Endothelial cell of umbilical vein (primary cell): ENCODE data around the gene ZDBF2. TPM values are rescaled to one million over a fixed set of nuclear protein-coding genes. Genes with fewer than 3 reads are reported as not detected.

Experiments used
- BruUV-seq: library from RNA; stranded (reverse); fragments of 400-500 nt; replicated peaks from 2 replicates; lab custom pipeline; 2021; lab: Mats Ljungman, UMichigan
- CTCF ChIA-PET: fragments of 300-600, 350-600 bp; sonication (Branson Sonifier 250); formaldehyde crosslinking; loops from one replicate; lab custom pipeline; 2021; ENCODE audit warnings: antibody characterized with exemption, inconsistent platforms; lab: Charles Lee
- POLR2A ChIA-PET: fragments of 300-600, 350-600 bp; sonication (Branson Sonifier 250); formaldehyde crosslinking; loops from one replicate; lab custom pipeline; 2021; ENCODE audit warnings: antibody characterized with exemption, inconsistent platforms; lab: Charles Lee
- DNase-seq: peaks from one replicate; pipeline ENCODE4 v3.0.0-alpha.2; 2011; ENCODE audit warnings: low read depth, low spot score
- FAIRE-seq: peaks from 2 replicates; lab custom pipeline; 2011; peaks lifted over from hg19 to GRCh38; lab: Jason Lieb, UNC
- H2AFZ ChIP-seq: 2 replicates; pipeline ENCODE4 v1.6.0; 2012; ENCODE audit warnings: low read depth, low read length, control low read depth, inconsistent platforms
- H3K27ac ChIP-seq: 2 replicates; pipeline ENCODE4 v1.5.1; 2011; ENCODE audit warnings: low read depth, mild to moderate bottlenecking, control low read depth, low read length, moderate library complexity; ENCODE audit not compliant: insufficient read depth
- H3K27me3 ChIP-seq, 2 experiments: 2 replicates each; pipeline versions ENCODE4 v1.6.0 to v1.6.1; 2011; ENCODE audit warnings: low read length in 2 of 2, mixed read lengths in 1 of 2; ENCODE audit not compliant: control insufficient read depth in 2 of 2, insufficient read depth in 2 of 2
- H3K36me3 ChIP-seq, 2 experiments: 2 replicates in 1 of 2; 3 replicates in 1 of 2; pipeline ENCODE4 v1.5.1; 2011; ENCODE audit warnings: low read length in 2 of 2, mild to moderate bottlenecking in 1 of 2, moderate library complexity in 1 of 2; ENCODE audit not compliant: control insufficient read depth in 2 of 2, insufficient read depth in 2 of 2; ENCODE audit errors: extremely low read depth in 1 of 2
- H3K4me1 ChIP-seq: 3 replicates; pipeline ENCODE4 v1.5.1; 2011; ENCODE audit warnings: mild to moderate bottlenecking, low read length; ENCODE audit not compliant: control insufficient read depth, insufficient read depth; ENCODE audit errors: extremely low read depth
- H3K4me2 ChIP-seq: 2 replicates; pipeline ENCODE4 v1.6.1; 2011; ENCODE audit warnings: low read length, control low read depth, mixed read lengths; ENCODE audit not compliant: insufficient read depth
- H3K4me3 ChIP-seq, 3 experiments: fragments of 200-600 bp in 1 of 3; sonication (generic), shearing (Covaris generic) in 1 of 3; replicated peaks in 1 of 3; 2 replicates each; pipeline ENCODE4 v1.5.1; 2011 to 2016; ENCODE audit warnings: control low read depth in 3 of 3, low read length in 3 of 3, mild to moderate bottlenecking in 2 of 3, inconsistent platforms in 1 of 3, low read depth in 1 of 3, moderate library complexity in 1 of 3; ENCODE audit not compliant: insufficient read depth in 1 of 3
- H3K79me2 ChIP-seq: 2 replicates; pipeline ENCODE4 v1.6.0; 2012; ENCODE audit warnings: low read length, inconsistent platforms; ENCODE audit not compliant: control insufficient read depth, insufficient read depth
- H3K9ac ChIP-seq: replicated peaks from 2 replicates; pipeline ENCODE3; 2011; ENCODE audit warnings: low read length, control low read depth; ENCODE audit not compliant: insufficient read depth; ENCODE audit errors: extremely low read depth
- H3K9me1 ChIP-seq: replicated peaks from 3 replicates; pipeline ENCODE4 v1.6.0; 2011; ENCODE audit warnings: mild to moderate bottlenecking, low read length; ENCODE audit not compliant: control insufficient read depth, insufficient read depth; ENCODE audit errors: extremely low read depth
- H3K9me3 ChIP-seq: replicated peaks from 2 replicates; pipeline ENCODE4 v1.5.1; 2012; ENCODE audit warnings: low read length, inconsistent platforms; ENCODE audit not compliant: control insufficient read depth, insufficient read depth
- H4K20me1 ChIP-seq: replicated peaks from 2 replicates; pipeline ENCODE3; 2011; ENCODE audit warnings: mild to moderate bottlenecking, low read length; ENCODE audit not compliant: control insufficient read depth, insufficient read depth; ENCODE audit errors: extremely low read depth
- CTCF ChIP-seq, 2 donors: IDR thresholded peaks; 1 replicate in 1 of 2; 2 replicates in 1 of 2; pipeline ENCODE4 v1.5.1; 2011; ENCODE audit warnings: low read length in 2 of 2, mild to moderate bottlenecking in 2 of 2, moderate library complexity in 2 of 2, control low read depth in 1 of 2, inconsistent platforms in 1 of 2, low read depth in 1 of 2; ENCODE audit not compliant: insufficient read depth in 1 of 2; ENCODE audit errors: extremely low read depth in 1 of 2
- EZH2 ChIP-seq: IDR thresholded peaks from 2 replicates; pipeline ENCODE4 v1.6.1; 2012; ENCODE audit warnings: borderline replicate concordance, low read depth, mild to moderate bottlenecking, moderate library complexity, low read length, inconsistent platforms; ENCODE audit not compliant: severe bottlenecking
- FOS ChIP-seq: IDR thresholded peaks from 2 replicates; pipeline ENCODE4 v1.6.1; 2011; ENCODE audit warnings: mild to moderate bottlenecking, low read length, moderate library complexity, borderline replicate concordance; ENCODE audit not compliant: insufficient read depth
- GATA2 ChIP-seq: IDR thresholded peaks from 2 replicates; pipeline ENCODE4 v1.7.0; 2011; ENCODE audit warnings: low read depth, mild to moderate bottlenecking, moderate library complexity, mixed read lengths, low read length; ENCODE audit not compliant: insufficient read length, insufficient read depth
- JUN ChIP-seq: IDR thresholded peaks from 2 replicates; pipeline ENCODE4 v1.6.1; 2011; ENCODE audit warnings: borderline replicate concordance, low read depth; ENCODE audit not compliant: insufficient read length, insufficient read depth
- MAX ChIP-seq: IDR thresholded peaks from 2 replicates; pipeline ENCODE4 v1.6.1; 2011; ENCODE audit not compliant: insufficient read depth, insufficient read length
- MYC ChIP-seq: IDR thresholded peaks from one replicate; pipeline ENCODE4 v1.6.1; 2011; ENCODE audit warnings: mild to moderate bottlenecking, low read depth, low read length
- POLR2A ChIP-seq: IDR thresholded peaks from 2 replicates; pipeline ENCODE4 v1.6.1; 2012; ENCODE audit warnings: low read depth, mild to moderate bottlenecking, control low read depth, low read length
- POLR2AphosphoS5 ChIP-seq: IDR thresholded peaks from 2 replicates; pipeline ENCODE4 v1.6.1; 2012; ENCODE audit warnings: low read depth, mild to moderate bottlenecking, control low read depth, low read length, moderate library complexity; ENCODE audit not compliant: insufficient read depth
- dilution Hi-C: fragments of 300-500 bp; cut with MboI; formaldehyde crosslinking; loops from one replicate; pipeline ENCODE4 v1.15.0; 2019; ENCODE audit warnings: low sequenced_read_pairs; ENCODE audit not compliant: extremely low pct_ligation_motif_present
- intact Hi-C: fragments of 100-400 bp; cut with micrococcal nuclease; formaldehyde crosslinking; loops from one replicate; pipeline ENCODE4 v1.10.0; 2022
- polyA plus RNA-seq, 4 experiments: library from polyadenylated mRNA; depleted of rRNA in 3 of 4; stranded (reverse) in 3 of 4; unstranded in 1 of 4; fragments of >200 nt; gene quantifications; 2 replicates each; pipeline versions ENCODE4 v1.2.1 to v1.2.3, GENCODE V29; 2011 to 2012; ENCODE audit warnings: missing spikeins in 1 of 4
- total RNA-seq: library from RNA; stranded (reverse); gene quantifications from 2 replicates; pipeline ENCODE4 v1.2.3, GENCODE V29; 2021

The ZDBF2 gene
- total and polyA plus RNA-seq, 2 donors (not counting 3 experiments of a cell fraction or from before 2014, with no cell fraction given) = 1.3 to 9.6 TPM

GRCh38 chr2:206256706-206257205 lies 17.7 kb upstream of the ZDBF2 start:
- Histone ChIP-seq H3K4me1 (no peaks in the 10 kb centered on the region), H2AFZ (no peak overlapping the region), H3K9me1 (no peaks in the 10 kb centered on the region), H3K36me3 (no peaks in the 10 kb centered on the region), H4K20me1 (no peaks in the 10 kb centered on the region), H3K9me3 (no peaks in the 10 kb centered on the region), H3K4me3 (no peak overlapping the region), H3K27me3 (peaks cover 64 to 85% of the 10 kb centered on the region in 2 experiments), H3K27ac (no peak overlapping the region), H3K79me2 (no peaks in the 10 kb centered on the region), H3K4me2 (no peak overlapping the region), H3K9ac (no peak overlapping the region)
- FAIRE-seq = no peak
- no peak for DNase-seq
- TF ChIP-seq FOS (no peak), POLR2AphosphoS5 (no peak), POLR2A (no peak), EZH2 (no peak), JUN (no peak), GATA2 (no peak), MAX (no peak), MYC (no peak), CTCF (IDR thresholded peaks at IDR 0.05; ENCODE audit: extremely low read depth in 1 of 2, insufficient read depth in 1 of 2, low read depth in 1 of 2, low read length in 2 of 2) (no peak)
- intact Hi-C loops (no loop called here), dilution Hi-C loops (no loop called here)
- ChIA-PET CTCF (no interaction called here), POLR2A (no interaction called here)
- no TSS peak for BruUV-seq
